Measurements from ENCODE around the gene DENND6A.

- TF ChIP-seq EZH2 (IDR thresholded peaks at IDR 0.05; ENCODE audit: low read length, missing control alignments) (no peak), CTCF (conservative IDR thresholded peaks at IDR 0.05 in 1 of 2, IDR thresholded peaks at IDR 0.05 in 1 of 2; ENCODE audit: low read depth in 1 of 2, low read length in 2 of 2) (no peak)
Observed at GRCh38 chr3:57600195-57600594, 92.7 kb downstream of the DENND6A start.

All from fibroblast of lung (primary cell).